Measurements from ENCODE around the gene GIN1. TPM values are rescaled to one million over a fixed set of nuclear protein-coding genes. Genes with fewer than 3 reads are reported as not detected.

Gene GIN1, protein sequence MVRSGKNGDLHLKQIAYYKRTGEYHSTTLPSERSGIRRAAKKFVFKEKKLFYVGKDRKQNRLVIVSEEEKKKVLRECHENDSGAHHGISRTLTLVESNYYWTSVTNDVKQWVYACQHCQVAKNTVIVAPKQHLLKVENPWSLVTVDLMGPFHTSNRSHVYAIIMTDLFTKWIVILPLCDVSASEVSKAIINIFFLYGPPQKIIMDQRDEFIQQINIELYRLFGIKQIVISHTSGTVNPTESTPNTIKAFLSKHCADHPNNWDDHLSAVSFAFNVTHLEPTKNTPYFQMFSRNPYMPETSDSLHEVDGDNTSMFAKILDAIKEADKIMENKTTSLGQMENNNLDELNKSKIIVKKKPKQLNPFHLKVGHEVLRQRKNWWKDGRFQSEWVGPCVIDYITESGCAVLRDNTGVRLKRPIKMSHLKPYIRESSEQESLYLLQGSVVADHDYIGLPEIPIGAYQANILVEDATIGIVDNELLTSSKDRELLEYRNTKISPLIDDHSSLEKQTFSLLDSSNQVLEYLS
- 21.7 TPM for total RNA-seq

DNA sequence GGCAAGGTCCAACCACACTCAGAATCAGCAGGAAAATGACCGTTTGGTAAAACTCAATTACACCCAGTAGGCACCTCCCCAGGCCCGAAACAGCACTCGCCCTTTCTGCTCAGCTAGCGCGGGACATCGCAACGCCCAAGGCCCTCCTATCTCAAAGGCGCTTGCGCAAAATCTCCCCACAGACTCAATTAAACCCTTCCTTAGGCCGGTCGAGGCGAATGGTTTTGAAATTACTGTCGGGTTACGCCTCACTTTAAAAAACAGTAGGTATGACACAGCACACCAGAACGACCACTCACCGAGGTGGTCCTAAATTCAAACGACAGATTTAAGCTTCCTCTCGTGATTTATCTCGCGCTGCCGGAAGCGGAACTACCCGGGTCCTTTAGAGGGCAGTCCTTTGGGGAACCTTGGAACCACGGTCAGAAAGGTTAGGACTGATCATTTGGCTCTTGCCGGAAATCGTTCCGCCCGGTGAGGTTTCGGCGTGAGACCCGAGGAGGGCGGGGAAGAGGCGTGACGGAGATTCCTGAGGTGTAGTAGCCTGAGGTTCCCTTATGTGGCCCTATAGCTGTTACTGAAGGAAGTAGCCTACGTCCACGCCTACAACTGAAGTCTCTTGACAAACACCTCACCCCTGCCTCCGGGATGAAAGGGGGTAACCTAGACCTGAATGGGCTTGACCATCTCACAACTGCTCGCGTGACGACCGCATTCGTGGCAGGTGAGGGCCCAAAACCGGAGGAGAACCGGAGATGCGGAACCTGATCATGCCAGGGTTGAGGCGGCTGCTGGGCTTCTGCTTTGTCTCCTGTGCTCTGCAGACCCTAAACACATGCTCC is at the start of gene GIN1, which contains the start of gene PPIP5K2:
TSS of gene GIN1 (minus strand) at position 374 of the 842 bp plus-strand sequence. CDS start 11,431 bp downstream, outside the sequence.
TSS of gene PPIP5K2 (plus strand) at position 537 of the 842 bp plus-strand sequence. CDS start 9,289 bp downstream, outside the sequence.

Other genes with a start within 250 kb of the GIN1 start
- 129 TPM for gene PPIP5K2, start 163 bp upstream of the GIN1 start, total RNA-seq
- 35.3 TPM for gene MACIR, start 138.6 kb upstream of the GIN1 start, total RNA-seq

Data from camera-type eye (tissue), 1 donor.